Mucosa of stomach (tissue), 1 donor: ENCODE measurements around the gene NBPF11.
"Not testable (repeated sequence)": the region's sequence is repeated elsewhere in the genome, so short reads cannot be mapped to it uniquely, and the experiment has no call there.

ENCODE experiments used
- H3K27me3 ChIP-seq: one replicate; pipeline ENCODE4 v1.7.0; 2013; ENCODE audit warnings: mild to moderate bottlenecking, low read length; ENCODE audit not compliant: control insufficient read depth, insufficient read depth
- H3K36me3 ChIP-seq: one replicate; pipeline ENCODE4 v1.7.0; 2013; ENCODE audit warnings: low read length; ENCODE audit not compliant: control insufficient read depth, insufficient read depth
- H3K4me1 ChIP-seq: one replicate; pipeline ENCODE4 v1.7.0; 2013; ENCODE audit warnings: mild to moderate bottlenecking, low read length; ENCODE audit not compliant: control insufficient read depth, insufficient read depth
- H3K4me3 ChIP-seq: one replicate; pipeline ENCODE4 v1.7.0; 2013; ENCODE audit warnings: low read length
- H3K9ac ChIP-seq: one replicate; pipeline ENCODE4 v1.7.0; 2013; ENCODE audit warnings: mild to moderate bottlenecking, low read length, moderate library complexity
- H3K9me3 ChIP-seq: one replicate; pipeline ENCODE4 v1.7.0; 2013; ENCODE audit warnings: mild to moderate bottlenecking, low read length, moderate library complexity; ENCODE audit not compliant: control insufficient read depth
- donor health status: Pancreatic carcinoma.

The NBPF11 gene

GRCh38 chr1:148146191-148146997, 5.7 kb downstream of the NBPF11 start:
- not testable (repeated sequence) for H3K9ac ChIP-seq

GRCh38 chr1:148143223-148143622, 8.9 kb downstream of the NBPF11 start:
- H3K36me3 ChIP-seq, H3K27me3 ChIP-seq, H3K9me3 ChIP-seq, H3K4me3 ChIP-seq, H3K9ac ChIP-seq, H3K4me1 ChIP-seq: not testable (repeated sequence)

More at GRCh38 chr1:148146191-148146997, 5.7 kb downstream of the NBPF11 start:
- not testable (repeated sequence) for H3K27me3 ChIP-seq, H3K4me3 ChIP-seq, H3K36me3 ChIP-seq, H3K9me3 ChIP-seq, H3K4me1 ChIP-seq

- not testable (repeated sequence) for H3K9me3 ChIP-seq, H3K4me1 ChIP-seq, H3K4me3 ChIP-seq, H3K36me3 ChIP-seq, H3K9ac ChIP-seq, H3K27me3 ChIP-seq
These were observed 10.1 kb downstream of the NBPF11 start for GRCh38 chr1:148141936-148142335.

GRCh38 chr1:148138606-148139005, 13.5 kb downstream of the NBPF11 start:
- H3K9me3 ChIP-seq, H3K36me3 ChIP-seq, H3K9ac ChIP-seq, H3K27me3 ChIP-seq, H3K4me3 ChIP-seq, H3K4me1 ChIP-seq: not testable (repeated sequence)

- H3K27me3 ChIP-seq, H3K9ac ChIP-seq, H3K9me3 ChIP-seq, H3K4me3 ChIP-seq, H3K36me3 ChIP-seq, H3K4me1 ChIP-seq: not testable (repeated sequence)
These were observed 29.7 kb downstream of the NBPF11 start for GRCh38 chr1:148122341-148122740.

- not testable (repeated sequence) for H3K27me3 ChIP-seq, H3K4me1 ChIP-seq, H3K9ac ChIP-seq, H3K36me3 ChIP-seq, H3K9me3 ChIP-seq, H3K4me3 ChIP-seq
These were observed 31.7 kb downstream of the NBPF11 start for GRCh38 chr1:148120395-148120794.

GRCh38 chr1:148095732-148096131, 56.3 kb downstream of the NBPF11 start:
- not testable (repeated sequence) for H3K4me3 ChIP-seq, H3K27me3 ChIP-seq, H3K36me3 ChIP-seq, H3K4me1 ChIP-seq, H3K9ac ChIP-seq, H3K9me3 ChIP-seq

GRCh38 chr1:148086196-148086595, 65.9 kb downstream of the NBPF11 start:
- H3K9me3 ChIP-seq, H3K9ac ChIP-seq, H3K27me3 ChIP-seq, H3K36me3 ChIP-seq, H3K4me3 ChIP-seq, H3K4me1 ChIP-seq: not testable (repeated sequence)

GRCh38 chr1:148081205-148081604, 70.9 kb downstream of the NBPF11 start:
- not testable (repeated sequence) for H3K4me3 ChIP-seq, H3K27me3 ChIP-seq, H3K4me1 ChIP-seq

GRCh38 chr1:148078632-148079519, 73.2 kb downstream of the NBPF11 start:
- H3K9me3 ChIP-seq, H3K4me3 ChIP-seq, H3K27me3 ChIP-seq, H3K9ac ChIP-seq, H3K4me1 ChIP-seq, H3K36me3 ChIP-seq: not testable (repeated sequence)

More at GRCh38 chr1:148081205-148081604, 70.9 kb downstream of the NBPF11 start:
- not testable (repeated sequence) for H3K9me3 ChIP-seq, H3K9ac ChIP-seq, H3K36me3 ChIP-seq

- not testable (repeated sequence) for H3K9ac ChIP-seq, H3K36me3 ChIP-seq, H3K4me1 ChIP-seq, H3K9me3 ChIP-seq, H3K4me3 ChIP-seq, H3K27me3 ChIP-seq
These were observed 74.0 kb downstream of the NBPF11 start for GRCh38 chr1:148078090-148078489.

- H3K27me3 ChIP-seq, H3K4me1 ChIP-seq, H3K36me3 ChIP-seq, H3K9ac ChIP-seq, H3K4me3 ChIP-seq, H3K9me3 ChIP-seq: not testable (repeated sequence)
These were observed 74.6 kb downstream of the NBPF11 start for GRCh38 chr1:148077458-148077857.
